HK-2 (cell line): ENCODE results near the gene SBK3.
"Not testable (repeated sequence)": the region's sequence is repeated elsewhere in the genome, so short reads cannot be mapped to it uniquely, and the experiment has no call there.

ENCODE experiments used
- DNase-seq: peaks from one replicate; pipeline ENCODE4 v3.0.0-alpha.2; 2018; ENCODE audit not compliant: unreplicated experiment

Gene SBK3

GRCh38 chr19:55540619-55541018, 4.7 kb downstream of the SBK3 start:
- DNase-seq, result no peak

GRCh38 chr19:55539090-55539984, 6.0 kb downstream of the SBK3 start:
- no peak for DNase-seq

GRCh38 chr19:55538132-55538531, 7.2 kb downstream of the SBK3 start:
- no peak for DNase-seq

GRCh38 chr19:55537741-55538111, 7.6 kb downstream of the SBK3 start:
- DNase-seq, result peak; percentile 55

- DNase-seq, result no peak
Observed at GRCh38 chr19:55536951-55537740, 8.2 kb downstream of the SBK3 start, which contains the start of gene SBK2. TSS of gene SBK2 (minus strand) at chr19:55537133. CDS start at chr19:55536294, 839 bp downstream.

GRCh38 chr19:55536366-55536765, 9.0 kb downstream of the SBK3 start:
- DNase-seq, result no peak

GRCh38 chr19:55535965-55536350, 9.4 kb downstream of the SBK3 start:
- DNase-seq, result no peak

GRCh38 chr19:55535173-55535964, 10.0 kb downstream of the SBK3 start:
- DNase-seq, result no peak

- not testable (repeated sequence) for DNase-seq
Observed at GRCh38 chr19:55534280-55534679, 11.1 kb downstream of the SBK3 start.

- DNase-seq, result no peak
Observed at GRCh38 chr19:55530996-55531395, 14.3 kb downstream of the SBK3 start.

GRCh38 chr19:55529636-55530234, 15.6 kb downstream of the SBK3 start:
- DNase-seq, result no peak

GRCh38 chr19:55528030-55528803, 17.1 kb downstream of the SBK3 start:
- no peak for DNase-seq

GRCh38 chr19:55527197-55528029, 17.9 kb downstream of the SBK3 start:
- no peak for DNase-seq

- DNase-seq, result peak; percentile 89
Observed at GRCh38 chr19:55526216-55527196, 18.8 kb downstream of the SBK3 start.

- DNase-seq, result no peak
Observed at GRCh38 chr19:55525289-55526101, 19.8 kb downstream of the SBK3 start.

- DNase-seq, result no peak
Observed at GRCh38 chr19:55520691-55521292, 24.6 kb downstream of the SBK3 start.
